Hepatocyte (in vitro differentiated cells): ENCODE measurements around the gene KCNK4.

ENCODE experiments used
- CTCF ChIP-seq: fragments of 200-600 bp; sonication (generic); IDR thresholded peaks from 2 replicates; pipeline ENCODE4 v1.5.1; 2016; ENCODE audit warnings: antibody characterized with exemption, mild to moderate bottlenecking; ENCODE audit not compliant: poor library complexity
- EZH2 ChIP-seq: fragments of 200-600 bp; sonication (generic); IDR thresholded peaks from 2 replicates; pipeline ENCODE4 v1.6.1; 2016; ENCODE audit warnings: antibody characterized with exemption, mild to moderate bottlenecking, borderline replicate concordance

- no peak for TF ChIP-seq CTCF
- no peak for TF ChIP-seq EZH2
Measured at GRCh38 chr11:64285885-64286800, 5.0 kb upstream of the KCNK4 start.
